HPDE6-E6E7 (cell line): ENCODE results near the gene SLC12A2.

Experiments
- DNase-seq: peaks from one replicate; pipeline ENCODE4 v3.0.0; 2011; ENCODE audit warnings: missing footprints; ENCODE audit errors: extremely low spot score

SLC12A2 gene

DNA sequence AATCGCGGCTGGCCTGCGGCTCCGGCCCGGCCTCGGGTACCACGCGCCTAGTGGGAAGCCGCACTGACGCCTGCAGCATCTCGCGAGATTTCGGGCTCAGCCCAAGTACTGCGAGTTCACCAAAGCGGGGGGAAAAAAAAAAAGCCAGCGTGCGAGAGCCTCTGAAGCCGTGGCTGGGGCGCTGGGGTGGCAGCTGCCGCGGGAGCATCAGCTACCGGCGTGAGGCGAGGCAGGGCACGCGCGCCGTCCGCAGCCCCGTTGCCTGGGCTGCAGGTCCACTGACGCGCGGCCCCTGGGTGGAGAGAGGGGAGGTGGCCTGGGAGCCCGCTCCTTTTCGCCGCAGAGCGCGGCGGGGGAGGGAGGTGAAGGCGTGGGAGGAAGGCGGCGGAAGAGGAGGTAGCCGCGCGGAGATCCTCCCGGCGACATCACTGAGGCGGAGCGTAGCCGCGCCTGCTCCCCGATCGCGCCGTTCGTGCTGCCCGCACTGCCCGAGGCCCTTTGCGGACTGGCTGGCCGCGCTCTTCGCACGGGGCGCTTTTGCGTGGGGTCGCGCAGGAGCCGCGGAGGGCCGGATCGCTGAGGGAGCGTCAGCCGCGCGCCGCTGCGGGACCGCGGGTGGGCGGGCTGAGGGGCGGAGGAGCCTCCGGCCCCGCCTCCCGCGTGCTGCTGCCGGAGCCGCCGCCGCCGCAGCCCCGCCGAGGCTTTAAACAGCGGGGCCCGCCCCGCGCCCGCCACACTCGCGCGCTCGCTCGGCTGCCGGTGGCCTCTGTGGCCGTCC lies at the start of gene SLC12A2:
Gene SLC12A2 (plus strand): TSS at position 734 of the 778 bp plus-strand sequence. CDS start 189 bp downstream, outside the sequence.
- DNase-seq, result peak; percentile 89

DNA sequence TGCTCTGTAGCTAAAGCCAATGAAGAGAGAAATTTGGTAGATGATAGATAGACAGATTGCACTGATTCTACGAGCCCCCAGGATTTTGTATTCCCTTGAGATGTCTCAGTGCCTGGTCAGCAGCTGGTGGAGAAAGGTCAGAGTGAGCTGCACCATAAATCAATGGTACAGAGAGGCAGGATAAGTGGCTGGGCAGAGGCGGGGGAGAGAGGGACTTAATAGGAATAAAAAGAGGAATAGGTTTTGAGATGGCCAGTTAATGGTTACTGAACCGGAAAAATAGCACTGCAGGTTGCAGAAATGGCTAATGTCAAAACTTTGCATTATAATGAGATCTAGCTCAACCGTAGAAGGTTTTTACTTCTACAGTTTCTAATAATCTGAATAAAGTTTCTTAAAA lies 47.9 kb upstream of the SLC12A2 start:
- no peak for DNase-seq

DNA sequence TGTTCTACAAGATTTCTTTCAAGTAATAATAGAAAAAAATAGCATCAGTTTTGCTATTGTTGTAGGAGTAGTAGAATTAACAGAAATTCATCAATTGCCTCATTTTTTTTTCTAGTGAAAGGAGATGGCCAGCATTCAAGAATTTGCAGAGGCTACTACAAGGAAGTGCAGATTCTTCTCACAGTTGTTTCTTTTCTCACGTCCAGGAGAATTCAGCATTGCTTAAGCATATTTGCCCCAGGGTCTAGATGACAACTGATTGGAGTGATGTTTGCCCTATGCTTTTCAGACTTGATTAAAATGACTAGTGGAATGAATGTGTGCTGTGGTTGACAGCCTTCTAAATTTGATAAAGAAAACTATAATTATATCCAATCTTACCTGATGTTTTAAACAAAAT lies 46.6 kb upstream of the SLC12A2 start:
- DNase-seq, result peak; percentile 34

DNA sequence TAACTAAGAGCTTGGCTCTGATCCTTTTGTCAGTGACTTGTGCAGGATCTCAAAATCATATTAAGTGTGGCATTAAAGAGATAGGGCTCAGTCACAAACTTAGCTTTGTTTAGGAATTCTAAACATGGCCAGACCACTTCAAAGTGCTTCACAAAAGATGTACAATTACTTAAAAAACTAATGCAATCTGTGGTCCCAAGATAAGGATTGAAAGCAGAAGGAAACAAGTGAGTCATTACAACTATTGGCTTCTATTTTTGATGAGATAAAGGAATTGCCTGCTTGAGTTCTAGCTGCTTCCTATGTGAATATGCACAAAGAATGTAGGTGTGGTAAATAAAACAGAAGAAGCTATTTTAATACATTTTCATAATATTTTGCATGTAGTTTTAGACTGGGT lies 44.9 kb upstream of the SLC12A2 start:
- DNase-seq, result peak; percentile 32

DNA sequence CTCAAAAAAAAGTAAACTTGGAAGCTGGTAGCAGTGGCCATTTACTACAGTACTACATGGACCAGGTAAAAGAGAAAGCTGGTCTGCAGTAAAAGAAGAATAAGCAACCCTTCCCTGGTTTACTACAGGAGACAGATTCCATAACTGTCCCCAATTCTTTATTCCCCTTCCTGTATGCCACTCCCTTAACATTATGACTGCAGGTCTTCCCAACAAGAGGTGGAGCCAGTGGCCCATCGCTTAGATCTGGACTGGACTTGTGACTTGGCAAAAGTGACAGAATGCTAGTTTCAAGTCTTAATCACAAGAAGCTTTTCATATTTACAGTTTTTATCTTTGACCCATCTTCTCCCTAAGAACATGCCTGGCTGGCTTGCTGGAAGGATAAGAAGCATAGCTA lies 42.6 kb upstream of the SLC12A2 start:
- no peak for DNase-seq

DNA sequence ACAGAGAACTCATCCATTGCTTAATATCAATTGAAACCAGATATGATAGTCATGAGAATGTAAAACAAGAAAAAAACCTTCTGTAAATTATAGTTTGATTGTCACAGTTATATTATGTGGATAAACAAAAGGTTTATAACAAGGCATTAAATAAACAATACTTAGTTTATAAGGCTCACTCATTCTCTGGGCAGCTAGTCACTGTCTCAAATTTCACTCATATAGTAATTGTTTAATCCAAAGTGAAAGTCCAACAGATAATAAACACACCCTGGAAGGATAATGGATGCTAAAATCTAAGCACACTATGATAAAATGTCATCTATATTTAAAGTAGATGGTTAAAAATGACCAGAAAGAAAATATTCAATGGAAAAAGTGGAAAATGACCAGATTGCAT lies 30.8 kb upstream of the SLC12A2 start:
- DNase-seq, result no peak

DNA sequence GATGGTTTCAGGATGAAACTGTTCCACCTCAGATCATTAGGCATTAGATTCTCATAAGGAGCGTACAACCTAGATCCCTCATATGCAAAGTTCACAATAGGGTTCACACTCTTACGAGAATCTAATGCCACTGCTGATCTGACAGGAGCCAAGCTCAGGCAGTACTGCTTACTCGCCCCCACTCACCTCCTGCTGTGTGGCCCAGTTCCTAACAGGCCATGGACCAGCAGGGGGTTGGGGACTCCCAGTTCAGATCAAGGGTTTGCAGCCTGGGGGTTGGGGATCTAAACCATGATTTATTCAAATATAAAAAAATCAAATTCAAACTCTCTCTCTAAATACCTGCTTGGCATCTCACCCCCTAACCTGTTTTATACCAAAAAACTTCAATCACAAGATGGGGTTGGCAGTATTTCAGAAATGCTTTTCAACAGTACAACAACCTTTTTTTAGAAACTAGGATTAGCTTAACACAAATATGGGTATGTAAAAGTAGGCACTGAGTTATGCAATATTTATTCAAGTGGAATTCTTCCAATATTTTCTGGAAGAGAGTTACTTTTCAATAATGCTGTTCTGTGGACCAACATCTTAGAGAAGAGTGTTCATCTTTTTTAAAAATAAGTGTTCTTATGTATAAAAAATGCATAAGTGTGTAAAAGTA lies 30.1 kb upstream of the SLC12A2 start:
- no peak for DNase-seq

DNA sequence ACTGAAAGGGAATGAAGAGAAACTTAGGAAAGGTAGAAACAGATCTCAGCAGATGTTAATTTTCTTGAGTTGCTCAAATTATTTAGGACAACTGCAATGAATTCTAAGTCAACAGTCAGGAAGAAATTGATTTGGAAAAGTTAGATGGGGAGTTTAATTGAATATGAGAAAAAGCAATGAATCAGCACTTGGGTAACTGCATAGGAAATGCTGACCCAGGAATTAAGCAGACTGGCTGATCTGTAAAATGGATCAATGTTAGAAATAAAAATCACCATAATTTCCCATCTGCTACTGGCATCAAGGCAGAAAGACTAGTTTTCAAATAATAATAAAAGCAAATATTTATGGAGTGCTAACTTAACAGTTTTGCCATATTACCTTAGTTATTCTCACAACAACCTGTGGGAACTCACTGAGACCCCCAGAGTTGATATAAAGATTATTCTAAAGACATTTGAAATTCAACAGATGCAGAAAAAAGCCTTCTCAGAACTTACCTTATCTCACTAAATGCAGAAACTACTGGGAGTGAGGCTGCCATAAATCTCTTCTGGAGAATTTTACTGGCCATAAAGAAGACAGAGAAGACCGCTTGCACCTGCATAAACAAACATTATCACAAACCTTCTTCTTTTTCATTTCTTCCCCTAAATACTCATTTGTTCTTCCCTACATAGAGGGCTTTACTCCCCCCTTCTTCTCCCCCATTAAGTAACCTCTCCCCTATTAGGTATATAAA lies 22.8 kb upstream of the SLC12A2 start:
- no peak for DNase-seq

DNA sequence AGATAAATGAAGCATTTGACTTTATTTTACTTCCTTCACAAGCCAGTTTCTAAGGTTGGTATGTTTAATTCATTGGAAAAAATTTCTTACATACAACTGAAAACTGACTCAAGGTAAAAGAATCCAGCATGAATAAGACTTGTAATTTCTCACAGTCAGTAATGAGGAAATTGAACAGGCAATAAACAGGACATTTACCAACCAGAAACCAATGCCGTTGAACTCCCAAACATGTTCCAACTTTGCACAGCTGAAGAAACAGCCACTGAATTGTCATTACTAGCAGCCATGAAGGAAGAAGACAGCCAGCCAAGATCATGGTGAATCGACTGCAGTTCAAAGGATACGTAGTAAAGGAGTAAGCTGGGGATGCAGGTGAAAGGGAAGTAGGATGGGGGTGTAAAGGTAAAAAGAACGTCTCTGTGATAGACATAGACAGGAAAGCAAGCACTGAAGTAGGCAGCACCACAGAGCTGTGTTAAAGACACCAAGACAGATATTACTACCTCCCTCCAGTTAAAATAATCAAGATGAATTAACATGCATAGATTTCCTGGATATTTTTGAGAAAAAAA lies 21.3 kb upstream of the SLC12A2 start:
- peak; percentile 32 for DNase-seq

DNA sequence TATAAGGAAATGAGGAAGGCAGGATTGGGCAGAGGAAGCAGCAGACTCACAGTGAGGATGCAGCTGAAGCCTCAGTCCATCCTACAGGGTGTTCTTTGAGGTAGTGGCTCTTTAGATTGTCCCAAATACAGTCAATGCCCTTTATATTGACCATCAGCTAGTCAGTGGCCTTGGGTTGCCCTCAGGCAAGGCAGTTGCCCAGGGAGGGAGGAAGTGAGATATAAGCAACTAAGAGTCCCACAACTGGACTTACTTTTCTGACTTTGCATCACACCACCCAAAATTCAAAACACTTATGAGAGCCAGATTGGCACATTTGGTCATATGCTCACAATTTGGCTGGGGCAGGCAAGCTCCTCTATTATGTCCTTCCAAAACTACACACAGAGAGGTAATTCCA lies 9.4 kb upstream of the SLC12A2 start:
- DNase-seq, result no peak

DNA sequence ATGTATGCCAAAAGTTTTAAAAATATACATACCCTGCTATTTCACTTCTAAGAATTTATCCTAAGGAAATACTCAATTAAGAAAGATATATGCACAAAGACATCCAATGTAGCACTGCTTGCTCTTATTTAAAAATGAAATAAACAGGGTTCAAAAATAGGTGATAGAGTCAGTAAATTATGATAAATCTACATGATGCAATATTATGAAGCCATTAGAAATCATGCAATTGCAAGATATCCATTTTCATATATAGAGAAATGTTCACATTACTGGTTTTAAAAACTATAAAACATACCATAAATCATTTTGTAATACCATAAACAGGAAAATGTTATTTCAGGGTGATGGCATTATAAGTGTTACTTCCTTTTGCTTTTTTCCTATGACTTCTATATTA lies 8.6 kb upstream of the SLC12A2 start:
- DNase-seq, result no peak

DNA sequence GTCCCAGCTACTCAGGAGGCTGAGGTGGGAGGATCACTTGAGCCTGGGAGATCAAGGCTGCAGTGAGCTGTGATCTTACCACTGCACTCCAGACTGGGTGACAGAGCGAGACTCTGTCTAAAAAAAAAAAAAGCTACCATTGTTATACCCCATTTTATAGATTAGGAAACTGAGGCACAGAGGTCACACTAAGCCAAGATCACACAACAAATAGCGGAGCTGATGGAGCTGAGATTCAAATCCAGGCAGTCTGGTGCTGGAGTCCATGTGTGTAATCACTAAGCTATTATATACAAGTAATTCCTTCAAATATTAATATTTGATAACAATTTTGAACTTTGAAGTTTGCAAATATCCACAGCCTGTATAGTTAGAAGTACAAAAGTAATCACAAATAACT lies 6.0 kb upstream of the SLC12A2 start:
- no peak for DNase-seq

DNA sequence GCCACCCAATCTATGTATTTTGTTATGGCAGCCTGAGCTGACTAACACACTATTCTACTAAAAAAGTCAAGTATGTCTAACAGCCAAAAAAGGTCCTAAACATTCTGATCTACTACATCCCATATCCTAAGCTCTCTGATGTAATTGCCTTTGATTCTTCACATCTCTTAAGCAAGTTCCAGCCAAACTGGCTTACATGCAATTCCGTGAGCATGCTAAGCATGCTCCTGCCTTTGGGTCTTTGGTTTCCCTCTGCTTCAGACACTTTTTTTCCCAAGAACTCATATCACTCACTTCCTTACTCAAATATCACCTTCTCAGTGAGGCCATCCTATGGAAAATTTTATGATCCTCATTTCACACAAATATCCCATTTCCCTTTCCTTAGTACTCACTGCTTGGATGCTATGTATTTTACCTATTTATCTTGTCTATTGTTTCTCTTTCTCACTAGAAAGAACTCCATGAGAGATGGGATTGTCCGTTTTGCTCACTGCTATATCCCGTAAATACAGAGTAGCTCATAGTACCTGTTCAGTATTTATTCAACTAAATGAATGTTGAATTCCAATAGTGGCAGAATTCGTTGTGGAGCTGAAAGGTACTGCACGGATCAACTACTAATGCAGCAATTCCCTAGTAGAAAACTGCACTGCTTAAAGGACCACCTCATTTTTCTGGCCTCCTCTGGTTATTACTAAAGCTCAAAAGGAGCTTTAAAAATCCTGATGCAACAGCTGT lies 2.3 kb upstream of the SLC12A2 start:
- no peak for DNase-seq

DNA sequence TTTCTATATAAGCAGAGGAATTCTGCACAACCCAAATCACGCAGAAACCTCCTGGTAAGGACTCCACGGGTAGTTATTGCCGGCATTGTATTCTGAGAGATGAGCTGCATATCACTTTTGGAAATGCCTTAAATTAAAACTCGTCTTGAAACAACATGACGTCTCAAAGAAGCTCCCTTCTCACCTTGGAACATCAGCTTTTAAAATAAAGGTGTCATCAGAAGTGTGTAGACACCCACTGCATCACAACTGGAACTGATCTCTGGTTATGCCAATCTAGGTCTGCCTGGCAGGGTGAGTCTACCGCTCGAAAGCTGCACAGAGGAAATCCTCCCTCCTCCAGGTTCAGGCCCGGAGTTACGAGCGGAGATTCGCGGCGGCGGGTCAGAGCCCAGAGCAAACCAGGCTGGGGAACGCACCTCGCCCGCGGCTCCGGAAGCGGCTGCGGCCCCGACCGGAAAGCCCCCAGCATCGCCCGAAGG lies 974 bp upstream of the SLC12A2 start:
- DNase-seq, result no peak

DNA sequence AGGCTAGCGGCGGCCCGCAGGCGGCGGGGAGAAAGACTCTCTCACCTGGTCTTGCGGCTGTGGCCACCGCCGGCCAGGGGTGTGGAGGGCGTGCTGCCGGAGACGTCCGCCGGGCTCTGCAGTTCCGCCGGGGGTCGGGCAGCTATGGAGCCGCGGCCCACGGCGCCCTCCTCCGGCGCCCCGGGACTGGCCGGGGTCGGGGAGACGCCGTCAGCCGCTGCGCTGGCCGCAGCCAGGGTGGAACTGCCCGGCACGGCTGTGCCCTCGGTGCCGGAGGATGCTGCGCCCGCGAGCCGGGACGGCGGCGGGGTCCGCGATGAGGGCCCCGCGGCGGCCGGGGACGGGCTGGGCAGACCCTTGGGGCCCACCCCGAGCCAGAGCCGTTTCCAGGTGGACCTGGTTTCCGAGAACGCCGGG lies 253 bp downstream of the SLC12A2 start:
- peak; percentile 12 for DNase-seq

DNA sequence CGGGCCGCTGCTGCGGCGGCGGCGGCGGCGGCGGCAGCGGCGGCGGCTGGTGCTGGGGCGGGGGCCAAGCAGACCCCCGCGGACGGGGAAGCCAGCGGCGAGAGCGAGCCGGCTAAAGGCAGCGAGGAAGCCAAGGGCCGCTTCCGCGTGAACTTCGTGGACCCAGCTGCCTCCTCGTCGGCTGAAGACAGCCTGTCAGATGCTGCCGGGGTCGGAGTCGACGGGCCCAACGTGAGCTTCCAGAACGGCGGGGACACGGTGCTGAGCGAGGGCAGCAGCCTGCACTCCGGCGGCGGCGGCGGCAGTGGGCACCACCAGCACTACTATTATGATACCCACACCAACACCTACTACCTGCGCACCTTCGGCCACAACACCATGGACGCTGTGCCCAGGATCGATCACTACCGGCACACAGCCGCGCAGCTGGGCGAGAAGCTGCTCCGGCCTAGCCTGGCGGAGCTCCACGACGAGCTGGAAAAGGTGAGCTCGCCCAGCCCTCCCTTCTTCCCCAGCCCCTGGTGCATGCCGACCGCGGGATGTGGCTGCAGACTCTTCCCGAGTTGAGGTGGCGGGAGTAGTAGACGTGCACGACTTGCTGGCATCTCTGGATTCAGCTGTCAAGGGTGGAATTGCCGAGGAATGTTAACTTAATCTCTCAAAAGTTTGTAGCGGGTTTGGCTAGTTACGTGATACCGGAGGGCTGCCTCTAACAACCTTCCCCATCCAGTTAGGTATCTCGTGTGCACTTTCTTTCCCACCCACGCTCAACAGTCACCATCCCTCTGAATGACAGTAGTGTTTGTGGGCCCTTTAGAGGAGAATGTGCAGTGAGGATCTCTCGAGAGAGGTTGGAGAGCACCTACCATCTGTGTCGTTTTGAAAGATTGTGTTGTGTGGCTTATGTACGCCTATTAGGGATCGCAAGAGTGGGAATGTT lies 932 bp downstream of the SLC12A2 start:
- DNase-seq, result peak; percentile 22

DNA sequence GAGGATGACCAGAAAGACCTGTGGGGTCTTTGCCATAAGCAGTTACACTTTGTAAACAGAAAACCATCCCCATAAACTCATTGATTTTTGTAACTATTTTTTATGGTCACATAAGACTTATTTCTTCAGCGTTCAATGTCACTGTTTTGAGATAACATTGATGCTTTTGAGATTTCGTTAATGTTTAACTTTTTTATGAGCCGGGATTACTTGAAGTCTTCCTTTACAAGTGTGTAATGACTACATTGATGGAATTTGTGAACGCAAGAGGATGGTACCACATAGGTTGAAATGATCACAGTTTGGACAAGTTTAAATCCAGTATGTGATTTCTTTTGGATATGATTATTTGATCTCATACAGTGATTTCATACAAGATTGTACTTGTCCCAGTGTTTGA lies 1.8 kb downstream of the SLC12A2 start:
- no peak for DNase-seq

DNA sequence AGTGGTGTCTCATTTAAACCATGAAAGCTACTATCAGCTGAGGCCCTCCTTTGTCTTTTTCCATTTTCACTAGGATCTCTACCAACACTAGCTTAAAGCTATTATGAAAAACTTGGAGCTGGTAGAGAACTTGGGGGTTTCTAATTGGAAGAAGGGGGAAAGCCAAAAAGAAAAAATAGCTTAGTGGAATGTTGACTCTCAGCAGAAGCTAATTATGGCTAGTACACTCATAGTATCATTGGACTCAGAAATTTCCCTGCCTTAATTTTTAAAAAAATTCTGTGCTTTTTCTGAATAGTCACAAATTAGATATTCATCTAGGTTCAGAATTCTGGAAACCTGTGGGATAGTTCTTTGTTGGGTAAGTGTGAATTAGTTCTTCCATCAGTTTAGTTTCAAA lies 8.0 kb downstream of the SLC12A2 start:
- no peak for DNase-seq

DNA sequence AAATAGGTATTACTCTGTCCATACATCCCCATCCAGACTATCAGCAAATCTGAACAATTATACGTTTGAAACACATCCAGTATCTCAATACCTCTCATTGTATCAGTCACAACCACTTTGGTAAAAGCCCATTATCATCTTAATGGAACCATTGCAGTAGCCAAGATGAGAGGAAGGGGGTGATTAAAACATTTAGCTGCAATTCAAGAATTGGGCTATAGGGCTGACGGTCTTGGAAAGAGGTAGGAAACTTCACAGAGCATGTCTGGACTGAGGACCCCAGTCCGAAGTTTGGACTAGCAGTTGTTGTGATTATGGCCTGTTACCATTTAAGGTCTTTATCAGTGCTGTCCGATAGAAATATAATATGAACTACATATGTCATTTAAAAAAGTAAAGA lies 8.6 kb downstream of the SLC12A2 start:
- no peak for DNase-seq

DNA sequence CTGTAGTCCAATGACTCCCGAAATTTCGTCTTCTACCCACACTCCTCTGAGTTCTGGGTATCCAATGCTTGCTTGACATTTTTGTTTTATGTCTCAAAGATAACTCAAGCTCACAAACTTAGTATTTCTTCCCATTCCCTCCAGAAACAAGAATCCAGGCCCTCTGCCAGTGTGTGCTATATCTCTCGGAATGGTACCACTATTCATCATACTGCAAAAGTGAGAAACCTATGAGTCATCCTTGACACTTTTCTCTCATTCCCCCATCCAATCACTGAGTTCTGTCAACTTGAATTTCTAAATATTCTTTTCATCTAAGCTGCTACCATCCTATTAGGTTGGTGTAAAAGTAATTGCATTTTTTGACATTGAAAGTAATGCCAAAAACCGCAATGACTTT lies 9.8 kb downstream of the SLC12A2 start:
- DNase-seq, result no peak
